Fibroblast of skin of left biceps (primary cell): ENCODE results near the gene ROM1.
"Not testable (repeated sequence)": the region's sequence is repeated elsewhere in the genome, so short reads cannot be mapped to it uniquely, and the experiment has no call there.

Source experiments
- DNase-seq, 2 experiments: peaks; one replicate each; pipeline ENCODE4 v3.0.0-alpha.2; 2013; ENCODE audit warnings: low read depth in 2 of 2

ROM1 gene

DNA sequence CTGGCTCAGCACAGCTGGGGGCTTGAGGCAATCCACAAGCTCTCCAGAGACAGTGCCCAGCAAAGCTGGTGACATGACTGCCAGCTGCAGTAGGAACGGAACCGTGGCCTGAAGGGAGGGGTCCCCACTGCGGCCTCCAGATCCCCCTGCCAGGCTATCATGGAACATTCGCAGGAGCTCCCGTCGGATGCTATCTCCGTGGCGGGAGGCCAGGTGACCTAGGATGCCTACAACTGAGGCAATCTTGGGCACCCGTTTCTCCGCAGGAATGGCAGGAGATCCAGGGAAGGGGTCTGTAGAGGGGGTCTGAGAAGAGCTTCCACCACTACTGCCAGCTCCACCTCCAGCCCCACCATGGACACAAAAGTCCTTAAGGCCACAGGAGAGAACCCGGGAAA lies 35.9 kb downstream of the ROM1 start:
- no peak for DNase-seq

DNA sequence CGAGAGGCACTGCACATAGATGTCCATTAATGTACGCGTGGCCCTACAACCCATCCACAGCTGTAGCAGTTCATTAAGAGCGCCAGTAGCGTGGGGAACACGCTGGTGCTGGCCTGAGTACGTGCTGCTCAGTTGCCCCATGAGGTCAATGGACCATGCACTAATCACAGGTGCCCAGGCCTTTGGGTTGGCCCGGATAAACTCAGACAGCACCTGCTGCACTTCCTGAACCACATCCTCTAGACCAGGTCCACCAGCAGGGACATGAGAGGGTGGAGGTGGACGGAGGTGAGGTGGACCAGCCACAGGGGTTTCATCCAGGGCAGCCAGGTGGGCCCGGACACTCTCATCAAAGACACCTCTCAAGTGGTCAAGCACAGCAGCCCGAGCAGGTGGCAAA lies 36.4 kb downstream of the ROM1 start:
- DNase-seq: no peak

DNA sequence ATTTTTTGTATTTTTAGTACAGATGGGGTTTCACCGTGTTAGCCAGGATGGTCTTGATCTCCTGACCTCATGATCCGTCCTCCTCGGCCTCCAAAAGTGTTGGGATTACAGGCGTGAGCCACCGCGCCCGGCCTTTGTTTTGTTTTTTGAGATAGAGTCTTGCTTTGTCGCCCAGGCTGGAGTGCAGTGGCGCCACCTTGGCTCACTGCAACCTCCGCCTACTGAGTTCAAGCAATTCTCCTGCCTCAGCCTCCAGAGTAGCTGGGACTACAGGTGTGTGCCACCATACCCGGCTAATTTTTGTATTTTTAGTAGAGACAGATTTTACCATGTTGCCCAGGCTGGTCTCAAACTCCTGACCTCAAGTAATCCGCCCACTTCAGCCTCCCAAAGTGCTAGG lies 37.2 kb downstream of the ROM1 start:
- not testable (repeated sequence) for DNase-seq

DNA sequence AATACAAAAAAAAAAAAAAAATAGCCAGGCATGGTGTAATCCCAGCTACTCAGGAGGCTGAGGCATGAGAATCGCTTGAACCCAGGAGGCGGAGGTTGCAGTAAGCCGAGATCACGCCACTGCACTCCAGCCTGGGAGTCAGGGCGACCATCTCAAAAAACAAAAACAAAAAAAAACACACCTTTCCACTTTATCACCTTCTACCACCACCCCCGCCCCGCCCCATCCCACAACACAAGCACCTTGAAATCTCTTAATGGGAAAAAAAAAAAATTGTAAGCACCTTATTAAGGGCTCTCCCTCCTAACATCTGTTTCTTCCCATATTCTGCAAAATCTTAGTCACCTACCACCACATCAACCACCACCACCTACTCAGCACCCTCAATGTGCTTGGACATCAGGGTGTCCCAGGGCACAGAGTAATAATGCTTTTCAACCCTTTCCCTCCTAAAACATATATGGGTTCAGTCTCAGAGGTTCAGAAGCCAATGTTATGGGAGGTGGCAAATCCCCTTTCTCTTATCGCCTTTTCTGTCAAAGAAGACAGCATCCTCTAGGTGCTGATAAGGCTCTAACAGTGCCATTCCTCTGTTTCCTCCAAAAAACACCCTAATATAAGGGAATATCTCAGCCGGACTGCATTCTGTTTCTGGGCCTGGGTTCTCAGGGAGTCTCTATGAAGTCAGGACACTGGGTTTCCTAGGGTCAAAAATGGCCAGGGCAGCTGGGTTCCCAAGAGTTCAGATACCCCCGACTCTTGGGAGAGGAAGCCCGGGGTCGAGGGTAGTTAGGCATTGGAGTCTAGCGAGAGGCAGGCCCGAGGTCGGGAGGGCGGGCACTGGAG lies 39.3 kb downstream of the ROM1 start:
- no peak for DNase-seq

DNA sequence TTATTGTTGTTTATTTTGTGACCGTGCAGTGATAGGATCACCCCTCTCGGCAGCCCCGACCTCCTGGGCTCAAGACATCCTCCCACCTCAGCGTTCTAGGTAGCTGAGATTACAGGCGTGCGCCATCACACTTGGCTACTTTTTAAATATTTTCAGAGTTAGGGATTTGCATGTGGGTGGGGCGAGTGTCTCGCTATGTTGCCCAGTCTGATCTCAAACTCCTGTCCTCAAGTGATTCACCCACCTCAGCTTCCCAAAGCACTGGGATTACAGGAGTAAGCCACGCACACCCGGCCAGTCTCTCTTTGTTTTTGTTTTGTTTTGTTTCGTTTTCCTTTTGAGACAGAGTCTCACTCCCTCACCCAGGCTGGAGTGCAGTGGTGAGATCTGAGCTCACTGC lies 41.2 kb downstream of the ROM1 start:
- DNase-seq: no peak

DNA sequence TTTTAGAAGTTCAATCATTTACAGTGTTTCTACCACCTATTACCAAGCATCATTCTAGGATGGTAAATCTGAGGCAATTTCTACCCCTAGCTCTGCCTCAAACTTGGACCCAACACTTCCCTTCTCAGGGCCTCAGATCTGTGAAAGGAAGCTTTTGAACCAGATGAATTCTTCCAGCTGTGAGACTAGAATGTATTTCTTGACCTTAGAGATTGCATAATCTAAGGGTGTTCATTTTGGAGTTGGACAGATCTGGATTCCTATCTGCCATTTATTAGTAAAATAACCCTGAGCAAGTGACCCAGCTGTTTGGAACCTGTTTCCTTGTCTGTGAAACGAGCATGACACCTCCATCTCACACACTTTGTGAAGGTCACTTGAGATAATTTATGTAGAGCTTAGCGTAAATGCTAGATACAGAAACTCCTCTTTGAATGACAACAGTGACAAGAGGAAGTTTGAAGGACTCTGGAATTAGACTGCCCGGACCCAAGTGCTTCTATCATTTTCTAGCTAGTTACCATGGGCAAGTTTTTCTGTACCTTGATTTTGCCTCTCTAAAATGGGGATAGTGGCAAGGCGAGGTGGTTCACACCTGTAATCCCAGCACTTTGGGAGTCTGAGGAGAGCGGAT lies 43.9 kb downstream of the ROM1 start:
- no peak for DNase-seq

DNA sequence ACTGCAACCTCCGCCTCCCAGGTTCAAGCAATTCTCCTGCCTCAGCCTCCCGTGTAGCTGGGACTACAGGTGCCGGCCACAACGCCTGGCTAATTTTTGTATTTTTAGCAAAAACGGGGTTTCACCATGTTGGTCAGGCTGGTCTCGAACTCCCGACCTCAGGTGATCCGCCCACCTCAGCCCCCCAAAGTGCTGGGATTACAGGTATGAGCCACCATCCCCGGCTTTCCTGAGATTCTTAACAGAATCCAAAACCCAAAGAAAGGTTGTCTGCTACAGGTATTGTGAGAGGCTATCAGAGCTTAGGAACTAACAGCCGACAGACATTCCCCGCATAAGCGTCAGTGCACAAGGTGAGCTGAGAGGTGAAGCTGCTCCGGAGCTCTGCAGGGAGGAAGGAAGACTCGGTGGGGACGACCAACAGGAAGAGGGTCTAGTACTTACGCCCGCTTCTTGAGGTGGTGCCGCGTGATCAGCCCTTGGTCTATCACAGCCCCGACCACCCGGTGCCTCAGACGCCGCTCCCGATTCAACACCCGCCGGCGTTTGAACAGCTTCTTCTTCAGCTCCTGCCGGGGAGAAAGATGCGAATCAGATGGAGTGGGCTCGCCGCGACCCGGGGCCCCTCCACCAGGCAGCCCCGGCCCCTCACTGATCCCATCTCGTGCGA lies 51.5 kb downstream of the ROM1 start:
- DNase-seq: no peak
